ENCODE results near the gene DIP2A.

Gene DIP2A

DNA sequence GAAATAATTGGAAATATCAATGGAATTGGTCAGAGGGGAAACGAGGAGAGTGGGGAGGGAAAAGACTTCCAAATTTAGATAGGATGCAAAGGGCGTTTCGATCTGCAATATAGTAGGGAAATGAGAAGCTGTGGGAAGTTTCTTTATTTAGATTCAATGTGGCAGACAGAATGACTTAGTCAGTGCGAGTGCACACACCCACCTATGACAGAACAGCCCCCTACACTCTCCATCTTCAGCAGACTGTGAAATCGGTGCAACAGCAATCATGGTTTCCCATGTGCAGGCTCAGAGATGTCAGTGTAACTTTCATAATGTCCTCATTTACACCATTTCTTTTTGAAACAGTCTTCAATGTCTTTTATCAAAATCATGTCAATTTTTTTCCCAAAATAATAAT lies 46.0 kb downstream of the DIP2A start:
- Mint-ChIP-seq H3K27ac (no peak overlapping the region), H3K4me1 (peaks cover 6% of the 10 kb centered on the region), H3K4me3 (no peak overlapping the region), H3K27me3 (ENCODE audit: low read depth, poor library complexity) (no peaks in the 10 kb centered on the region), H3K36me3 (ENCODE audit: low read depth) (peaks cover 51% of the 10 kb centered on the region), H3K9me3 (no peaks in the 10 kb centered on the region)
- TF ChIP-seq, protein P1, sequence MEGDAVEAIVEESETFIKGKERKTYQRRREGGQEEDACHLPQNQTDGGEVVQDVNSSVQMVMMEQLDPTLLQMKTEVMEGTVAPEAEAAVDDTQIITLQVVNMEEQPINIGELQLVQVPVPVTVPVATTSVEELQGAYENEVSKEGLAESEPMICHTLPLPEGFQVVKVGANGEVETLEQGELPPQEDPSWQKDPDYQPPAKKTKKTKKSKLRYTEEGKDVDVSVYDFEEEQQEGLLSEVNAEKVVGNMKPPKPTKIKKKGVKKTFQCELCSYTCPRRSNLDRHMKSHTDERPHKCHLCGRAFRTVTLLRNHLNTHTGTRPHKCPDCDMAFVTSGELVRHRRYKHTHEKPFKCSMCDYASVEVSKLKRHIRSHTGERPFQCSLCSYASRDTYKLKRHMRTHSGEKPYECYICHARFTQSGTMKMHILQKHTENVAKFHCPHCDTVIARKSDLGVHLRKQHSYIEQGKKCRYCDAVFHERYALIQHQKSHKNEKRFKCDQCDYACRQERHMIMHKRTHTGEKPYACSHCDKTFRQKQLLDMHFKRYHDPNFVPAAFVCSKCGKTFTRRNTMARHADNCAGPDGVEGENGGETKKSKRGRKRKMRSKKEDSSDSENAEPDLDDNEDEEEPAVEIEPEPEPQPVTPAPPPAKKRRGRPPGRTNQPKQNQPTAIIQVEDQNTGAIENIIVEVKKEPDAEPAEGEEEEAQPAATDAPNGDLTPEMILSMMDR (IDR thresholded peaks at IDR 0.05) = no peak
- no peak for DNase-seq

DNA sequence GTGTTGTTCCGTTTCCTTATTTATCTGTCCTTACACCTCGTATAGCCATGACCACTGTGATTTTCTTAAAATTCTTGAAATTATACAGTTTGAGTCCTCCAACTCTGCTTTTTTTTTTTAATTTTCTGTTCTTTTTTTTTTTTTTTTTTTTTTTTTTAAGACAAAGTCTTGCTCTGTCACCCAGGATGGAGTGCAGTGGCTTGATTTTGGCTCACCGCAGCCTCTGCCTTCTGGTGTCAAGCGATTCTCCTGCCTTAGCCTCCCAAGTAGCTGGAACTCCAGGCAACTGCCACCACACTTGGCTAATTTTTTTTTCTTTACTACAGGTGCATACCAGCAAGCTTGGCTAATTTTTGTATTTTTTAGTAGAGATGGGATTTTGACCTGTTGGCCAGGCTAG lies 48.9 kb downstream of the DIP2A start:
- Mint-ChIP-seq H3K4me1 (no peaks in the 10 kb centered on the region), H3K27me3 (ENCODE audit: low read depth, poor library complexity) (no peaks in the 10 kb centered on the region), H3K9me3 (no peaks in the 10 kb centered on the region), H3K4me3 (no peak overlapping the region), H3K36me3 (ENCODE audit: low read depth) (peaks cover 73% of the 10 kb centered on the region), H3K27ac (no peak overlapping the region)
- TF ChIP-seq, protein P1 (IDR thresholded peaks at IDR 0.05) = no peak
- DNase-seq = no peak

DNA sequence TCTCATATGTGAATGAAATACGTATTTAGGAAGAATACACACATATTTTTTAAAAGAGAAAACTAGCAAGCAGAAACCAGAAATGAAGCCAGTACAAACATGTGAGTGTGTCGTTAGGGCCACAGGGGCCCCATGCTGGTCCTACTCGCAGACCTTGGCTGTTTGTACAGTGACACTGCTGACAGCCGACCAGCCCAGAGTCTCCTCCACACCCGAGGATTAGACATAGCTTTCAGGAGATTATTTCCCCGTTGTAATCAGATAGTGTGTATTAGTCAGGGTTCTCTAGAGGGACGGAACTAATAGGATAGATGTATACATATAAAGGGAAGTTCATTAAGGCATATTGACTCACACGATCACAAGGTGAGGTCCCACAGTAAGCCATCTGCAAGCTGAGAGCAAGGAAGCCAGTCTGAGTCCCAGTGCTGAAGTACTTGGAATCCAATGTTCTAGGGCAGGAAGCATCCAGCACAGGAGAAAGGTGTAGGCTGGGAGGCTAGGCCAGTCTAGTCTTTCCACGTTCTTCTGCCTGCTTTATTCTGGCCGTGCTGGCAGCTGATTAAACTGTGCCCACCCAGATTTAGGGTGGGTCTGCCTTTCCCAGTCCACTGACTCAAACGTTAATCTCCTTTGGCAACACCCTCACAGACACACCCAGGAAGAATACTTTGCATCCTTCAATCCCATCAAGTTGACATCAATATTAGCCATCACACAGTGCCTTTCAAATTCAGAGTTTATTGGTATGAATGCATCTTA lies 51.2 kb downstream of the DIP2A start:
- no peak overlapping the region for H3K27ac Mint-ChIP-seq
- no peaks in the 10 kb centered on the region for H3K4me1 Mint-ChIP-seq
- peaks cover 84% of the 10 kb centered on the region for H3K36me3 Mint-ChIP-seq (ENCODE audit: low read depth)
- H3K27me3 Mint-ChIP-seq (ENCODE audit: low read depth, poor library complexity) = no peaks in the 10 kb centered on the region
- H3K4me3 Mint-ChIP-seq = no peak overlapping the region
- peaks cover 5% of the 10 kb centered on the region for H3K9me3 Mint-ChIP-seq
- TF ChIP-seq, protein P1 (IDR thresholded peaks at IDR 0.05) = no peak
- no peak for DNase-seq

DNA sequence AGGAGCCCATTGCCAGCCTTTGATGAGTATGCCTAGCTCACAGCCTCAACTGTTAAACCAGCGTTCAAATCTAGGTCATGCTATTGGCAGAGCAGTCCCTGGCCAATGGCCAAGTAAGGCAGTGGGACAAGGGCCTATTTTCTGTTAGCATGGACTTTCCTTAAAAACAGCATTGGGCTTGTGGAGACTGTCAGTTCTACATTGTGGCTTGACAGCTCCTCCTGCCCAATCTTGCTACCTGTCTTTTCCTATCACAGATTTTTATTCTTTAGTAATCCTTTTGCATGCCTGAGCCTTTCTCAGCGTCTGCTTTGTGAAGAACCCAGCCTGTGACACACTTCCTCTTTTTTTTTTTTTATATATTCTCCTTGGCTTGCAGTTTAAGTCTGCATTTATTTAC lies 56.4 kb downstream of the DIP2A start:
- no peak for DNase-seq
- Mint-ChIP-seq H3K27me3 (ENCODE audit: low read depth, poor library complexity) (peaks cover 4% of the 10 kb centered on the region), H3K4me3 (no peak overlapping the region), H3K36me3 (ENCODE audit: low read depth) (peaks cover 90% of the 10 kb centered on the region), H3K4me1 (no peaks in the 10 kb centered on the region), H3K27ac (no peak overlapping the region), H3K9me3 (peaks cover 35% of the 10 kb centered on the region)
- TF ChIP-seq, protein P1 (IDR thresholded peaks at IDR 0.05) = no peak

DNA sequence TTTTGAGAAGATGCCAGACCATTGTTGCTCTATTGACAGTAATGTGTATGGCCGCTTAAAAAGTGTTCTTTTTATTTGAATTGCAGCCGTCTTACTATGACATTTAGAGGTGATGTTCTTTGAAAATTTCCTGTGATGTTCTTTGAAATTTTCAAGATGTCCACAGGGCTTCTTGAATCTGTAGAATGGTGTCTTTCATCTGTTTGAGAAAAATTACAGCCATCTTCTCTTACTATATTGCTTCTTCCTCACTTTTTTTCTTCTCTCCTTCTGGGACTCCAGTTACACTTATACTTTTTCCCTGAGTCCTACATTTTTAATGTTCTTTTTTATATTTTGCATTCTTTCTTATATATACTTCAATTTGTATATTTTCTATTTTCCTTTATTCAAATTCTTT lies 57.4 kb downstream of the DIP2A start:
- Mint-ChIP-seq H3K4me1 (no peaks in the 10 kb centered on the region), H3K27ac (no peak overlapping the region), H3K9me3 (peaks cover 35% of the 10 kb centered on the region), H3K4me3 (no peak overlapping the region), H3K27me3 (ENCODE audit: low read depth, poor library complexity) (peaks cover 4% of the 10 kb centered on the region), H3K36me3 (ENCODE audit: low read depth) (peaks cover 92% of the 10 kb centered on the region)
- TF ChIP-seq, protein P1 (IDR thresholded peaks at IDR 0.05) = no peak
- DNase-seq = no peak

DNA sequence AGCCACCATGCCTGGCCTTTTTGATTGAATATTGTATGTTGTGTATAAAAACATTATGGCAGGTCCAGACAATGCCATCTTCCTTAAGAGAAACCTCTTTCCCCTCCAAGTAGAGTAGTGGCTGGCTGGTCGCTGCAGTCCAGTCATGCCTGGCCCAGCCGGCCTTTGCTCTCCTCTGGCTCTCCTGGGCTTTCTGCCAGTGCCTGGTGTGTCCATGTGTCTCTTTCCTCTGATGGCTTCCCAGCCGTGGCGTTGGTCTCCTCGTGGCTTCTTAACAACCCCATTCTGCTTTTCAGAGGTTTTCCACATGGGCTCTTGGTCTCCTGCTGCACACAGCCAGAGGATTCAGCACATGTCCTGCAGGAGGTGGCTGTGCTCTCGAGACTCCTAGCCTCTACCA lies 58.7 kb downstream of the DIP2A start:
- peaks cover 4% of the 10 kb centered on the region for H3K27me3 Mint-ChIP-seq (ENCODE audit: low read depth, poor library complexity)
- H3K9me3 Mint-ChIP-seq = peaks cover 35% of the 10 kb centered on the region
- TF ChIP-seq, protein P1 (IDR thresholded peaks at IDR 0.05) = no peak

More for the DNA sequence above, 58.7 kb downstream of the DIP2A start:
- peaks cover 90% of the 10 kb centered on the region for H3K36me3 Mint-ChIP-seq (ENCODE audit: low read depth)
- no peak for DNase-seq
- H3K27ac Mint-ChIP-seq = no peak overlapping the region
- no peaks in the 10 kb centered on the region for H3K4me1 Mint-ChIP-seq
- H3K4me3 Mint-ChIP-seq = no peak overlapping the region

Data from nephron progenitor cell (in vitro differentiated cells).